Progenitor cell of endocrine pancreas (in vitro differentiated cells): Measurements from ENCODE around the gene CDH6. TPM values are rescaled to one million over a fixed set of nuclear protein-coding genes. Genes with fewer than 3 reads are reported as not detected.

Experiments used
- DNase-seq: peaks from one replicate; pipeline ENCODE4 v3.0.0; 2021; ENCODE audit warnings: low spot score; ENCODE audit not compliant: unreplicated experiment
- H3K27ac Mint-ChIP-seq: 2 replicates; pipeline ENCODE4 v1.8.0; 2021; ENCODE audit warnings: mild to moderate bottlenecking, moderate library complexity, mixed read lengths
- H3K27me3 Mint-ChIP-seq: 2 replicates; pipeline ENCODE4 v1.8.0; 2021; ENCODE audit warnings: mixed read lengths
- H3K36me3 Mint-ChIP-seq: 2 replicates; pipeline ENCODE4 v1.8.0; 2022; ENCODE audit warnings: mixed read lengths; ENCODE audit not compliant: insufficient read depth
- H3K4me1 Mint-ChIP-seq: 2 replicates; pipeline ENCODE4 v1.8.0; 2021; ENCODE audit warnings: low read depth, mixed read lengths
- H3K4me3 Mint-ChIP-seq: 2 replicates; pipeline ENCODE4 v1.8.0; 2021; ENCODE audit warnings: low read depth, mild to moderate bottlenecking, moderate library complexity, mixed read lengths
- H3K9me3 Mint-ChIP-seq: 2 replicates; pipeline ENCODE4 v1.8.0; 2021; ENCODE audit warnings: low read depth, mixed read lengths
- CTCF ChIP-seq: fragments of 200-600 bp; sonication (generic); IDR thresholded peaks from one replicate; pipeline ENCODE4 v1.5.0; 2021; ENCODE audit warnings: antibody characterized with exemption, mild to moderate bottlenecking; ENCODE audit not compliant: unreplicated experiment
- total RNA-seq: library from RNA; stranded (reverse); gene quantifications from 2 replicates; pipeline ENCODE4 v1.2.1, GENCODE V29; 2021

Gene CDH6
- total RNA-seq, 1 donor from 2014 or later: 132 TPM

- Mint-ChIP-seq H3K27ac (no peak overlapping the region), H3K9me3 (no peaks in the 10 kb centered on the region), H3K27me3 (no peaks in the 10 kb centered on the region), H3K4me1 (no peaks in the 10 kb centered on the region), H3K4me3 (no peak overlapping the region), H3K36me3 (peaks cover 32% of the 10 kb centered on the region)
- peak; percentile 69 for TF ChIP-seq CTCF
- DNase-seq: no peak
These were observed 76.9 kb downstream of the CDH6 start for GRCh38 chr5:31270396-31270795.

- Mint-ChIP-seq H3K27me3 (no peaks in the 10 kb centered on the region), H3K4me3 (no peak overlapping the region), H3K4me1 (no peaks in the 10 kb centered on the region), H3K27ac (peak overlapping the region; percentile 6), H3K9me3 (no peaks in the 10 kb centered on the region), H3K36me3 (peaks cover 36% of the 10 kb centered on the region)
- TF ChIP-seq CTCF: no peak
- no peak for DNase-seq
These were observed 78.1 kb downstream of the CDH6 start for GRCh38 chr5:31271567-31271966.

GRCh38 chr5:31273161-31273560 is 79.7 kb downstream of the CDH6 start:
- Mint-ChIP-seq H3K4me1 (peaks cover 2% of the 10 kb centered on the region), H3K4me3 (no peak overlapping the region), H3K27ac (no peak overlapping the region), H3K27me3 (no peaks in the 10 kb centered on the region), H3K36me3 (peaks cover 27% of the 10 kb centered on the region), H3K9me3 (no peaks in the 10 kb centered on the region)
- no peak for TF ChIP-seq CTCF
- DNase-seq: no peak

- Mint-ChIP-seq H3K4me1 (peaks cover 2% of the 10 kb centered on the region), H3K9me3 (no peaks in the 10 kb centered on the region), H3K27ac (no peak overlapping the region), H3K36me3 (peaks cover 24% of the 10 kb centered on the region), H3K27me3 (no peaks in the 10 kb centered on the region), H3K4me3 (no peak overlapping the region)
- DNase-seq: no peak
- no peak for TF ChIP-seq CTCF
These were observed 80.3 kb downstream of the CDH6 start for GRCh38 chr5:31273631-31274378.

GRCh38 chr5:31280210-31280609 is 86.7 kb downstream of the CDH6 start:
- no peak for TF ChIP-seq CTCF
- Mint-ChIP-seq H3K36me3 (peaks cover 18% of the 10 kb centered on the region), H3K9me3 (no peaks in the 10 kb centered on the region), H3K27ac (peak overlapping the region; percentile 42), H3K4me1 (peaks cover 3% of the 10 kb centered on the region), H3K27me3 (no peaks in the 10 kb centered on the region), H3K4me3 (no peak overlapping the region)
- DNase-seq: no peak
